Gastrocnemius medialis (tissue), 4 donors: Measurements from ENCODE around the gene FOXR1. TPM values are rescaled to one million over a fixed set of nuclear protein-coding genes. Genes with fewer than 3 reads are reported as not detected.

ENCODE experiments used
- ATAC-seq, 2 donors: fragments of 150-250 bp; one replicate each; pipeline ENCODE4 v1.9.1; 2016
- DNase-seq, 2 donors: peaks; one replicate each; pipeline ENCODE4 v3.0.0-alpha.2; 2019
- H3K27ac ChIP-seq, 4 donors: fragments of 200-600 bp; sonication (generic); 1 replicate in 1 of 4; 2 replicates in 3 of 4; pipeline ENCODE4 v1.5.1; 2016 to 2018; ENCODE audit warnings: mild to moderate bottlenecking in 2 of 4, moderate library complexity in 1 of 4
- H3K27me3 ChIP-seq, 3 donors: fragments of 200-600 bp; sonication (generic) in 2 of 3; 1 replicate in 1 of 3; 2 replicates in 2 of 3; pipeline versions ENCODE4 v1.5.1 to v1.6.0; 2016 to 2019; ENCODE audit warnings: mild to moderate bottlenecking in 1 of 3, moderate library complexity in 1 of 3
- H3K36me3 ChIP-seq, 2 donors: fragments of 200-600 bp; sonication (generic) in 1 of 2; one replicate each; pipeline ENCODE4 v1.5.1; 2017 to 2018
- H3K4me1 ChIP-seq, 2 donors: fragments of 200-600 bp; sonication (generic) in 1 of 2; one replicate each; pipeline ENCODE4 v1.5.1; 2016 to 2017; ENCODE audit warnings: mild to moderate bottlenecking in 2 of 2
- H3K4me3 ChIP-seq, 4 donors: fragments of 200-600 bp; sonication (generic) in 3 of 4; 1 replicate in 1 of 4; 2 replicates in 3 of 4; pipeline ENCODE4 v1.5.1; 2016 to 2019; ENCODE audit warnings: mild to moderate bottlenecking in 2 of 4
- H3K9me3 ChIP-seq, 3 donors: fragments of 200-600 bp; sonication (generic) in 2 of 3; 1 replicate in 1 of 3; 2 replicates in 2 of 3; pipeline ENCODE4 v1.5.1; 2016 to 2019
- CTCF ChIP-seq, 5 experiments: fragments of 450-650 bp in 3 of 5; fragments of 200-600 bp in 2 of 5; sonication (generic) in 2 of 5; IDR thresholded peaks in 4 of 5; conservative IDR thresholded peaks in 1 of 5; 1 replicate in 4 of 5; 2 replicates in 1 of 5; pipeline ENCODE4 v1.5.1; 2016 to 2019; ENCODE audit warnings: antibody characterized with exemption in 5 of 5, mild to moderate bottlenecking in 3 of 5, moderate library complexity in 3 of 5
- POLR2A ChIP-seq, 2 donors: fragments of 450-650 bp; IDR thresholded peaks; one replicate each; pipeline ENCODE4 v1.6.1; 2017; ENCODE audit warnings: antibody characterized with exemption in 2 of 2, mild to moderate bottlenecking in 2 of 2, moderate library complexity in 2 of 2
- in situ Hi-C, 4 donors: fragments of 200-750 bp; cut with MboI; loops; one replicate each; pipeline versions ENCODE4 v1.15.0 to v1.8.0; 2017; ENCODE audit warnings: low sequenced_read_pairs in 4 of 4
- intact Hi-C: fragments of 100-400 bp; cut with DNase I; formaldehyde crosslinking; loops from one replicate; pipeline ENCODE4 v1.15.1; 2023; ENCODE audit warnings: low total_unique reads
- total RNA-seq, 4 donors: library from RNA; depleted of rRNA; stranded (reverse); fragments of >200 nt; gene quantifications; one replicate each; pipeline versions ENCODE4 v1.1.0 to v1.2.3, GENCODE V29; 2016

Gene FOXR1
- total RNA-seq, 4 donors from 2014 or later, result not detected

GRCh38 chr11:118998822-118999221 is 27.3 kb downstream of the FOXR1 start:
- Histone ChIP-seq H3K36me3 (peaks cover 0 to 16% of the 10 kb centered on the region in 2 donors), H3K27ac (peak overlapping the region; percentile 79 to 96 (median 85)), H3K9me3 (no peaks in the 10 kb centered on the region), H3K4me1 (peaks cover 24 to 28% of the 10 kb centered on the region in 2 donors), H3K4me3 (peak overlapping the region; percentile 66 to 88 (median 81)), H3K27me3 (no peaks in the 10 kb centered on the region)
- no peak for TF ChIP-seq CTCF (IDR thresholded peaks at IDR 0.05 in 4 of 5, conservative IDR thresholded peaks at IDR 0.05 in 1 of 5)
- no peak for TF ChIP-seq POLR2A (IDR thresholded peaks at IDR 0.05)
- no peak for DNase-seq
- ATAC-seq, result peak in 1 of 2 donors; percentile 36
- intact Hi-C loops (loop anchor here (1.0 kb wide), 2 partner anchors 19 to 31 kb away; partner anchors contain the start of genes RPS25, SLC37A4 and TRAPPC4), in situ Hi-C loops (no loop called here)

GRCh38 chr11:119000906-119001305 is 29.3 kb downstream of the FOXR1 start:
- Histone ChIP-seq H3K27me3 (no peaks in the 10 kb centered on the region), H3K4me3 (no peak overlapping the region), H3K27ac (peak overlapping the region; percentile 79 to 96 (median 85)), H3K4me1 (peaks cover 24 to 28% of the 10 kb centered on the region in 2 donors), H3K9me3 (no peaks in the 10 kb centered on the region), H3K36me3 (peaks cover 0 to 18% of the 10 kb centered on the region in 2 donors)
- DNase-seq (no peak), ATAC-seq (no peak)
- in situ Hi-C loops, result no loop called here
- intact Hi-C loops, result no loop called here
- TF ChIP-seq CTCF (IDR thresholded peaks at IDR 0.05 in 4 of 5, conservative IDR thresholded peaks at IDR 0.05 in 1 of 5), result no peak
- TF ChIP-seq POLR2A (IDR thresholded peaks at IDR 0.05), result no peak

GRCh38 chr11:119006656-119007055 is 35.1 kb downstream of the FOXR1 start:
- in situ Hi-C loops (no loop called here), intact Hi-C loops (no loop called here)
- H3K27ac ChIP-seq, result no peak overlapping the region
- H3K4me3 ChIP-seq, result no peak overlapping the region
- peaks cover 0 to 41% of the 10 kb centered on the region in 2 donors for H3K36me3 ChIP-seq
- DNase-seq (no peak), ATAC-seq (no peak)
- H3K27me3 ChIP-seq, result no peaks in the 10 kb centered on the region
- TF ChIP-seq CTCF (IDR thresholded peaks at IDR 0.05 in 4 of 5, conservative IDR thresholded peaks at IDR 0.05 in 1 of 5) (no peak), POLR2A (IDR thresholded peaks at IDR 0.05) (no peak)
- H3K4me1 ChIP-seq, result no peaks in the 10 kb centered on the region
- no peaks in the 10 kb centered on the region for H3K9me3 ChIP-seq

GRCh38 chr11:119011476-119012053 is 40.0 kb downstream of the FOXR1 start:
- DNase-seq (no peak), ATAC-seq (no peak)
- Histone ChIP-seq H3K36me3 (peaks cover 0 to 77% of the 10 kb centered on the region in 2 donors), H3K4me1 (peaks cover 11 to 13% of the 10 kb centered on the region in 2 donors), H3K27me3 (no peaks in the 10 kb centered on the region), H3K9me3 (no peaks in the 10 kb centered on the region), H3K27ac (no peak overlapping the region), H3K4me3 (no peak overlapping the region)
- TF ChIP-seq CTCF (IDR thresholded peaks at IDR 0.05 in 4 of 5, conservative IDR thresholded peaks at IDR 0.05 in 1 of 5), result no peak
- TF ChIP-seq POLR2A (IDR thresholded peaks at IDR 0.05), result no peak
- intact Hi-C loops, result no loop called here
- in situ Hi-C loops, result no loop called here
